ENCODE data around the gene SPHKAP. TPM values are rescaled to one million over a fixed set of nuclear protein-coding genes. Genes with fewer than 3 reads are reported as not detected.

SPHKAP gene
- polyA plus RNA-seq, 2 of the 4 experiments (the other 2 are of a cell fraction), result 0.01 TPM; not detected in 1

DNA sequence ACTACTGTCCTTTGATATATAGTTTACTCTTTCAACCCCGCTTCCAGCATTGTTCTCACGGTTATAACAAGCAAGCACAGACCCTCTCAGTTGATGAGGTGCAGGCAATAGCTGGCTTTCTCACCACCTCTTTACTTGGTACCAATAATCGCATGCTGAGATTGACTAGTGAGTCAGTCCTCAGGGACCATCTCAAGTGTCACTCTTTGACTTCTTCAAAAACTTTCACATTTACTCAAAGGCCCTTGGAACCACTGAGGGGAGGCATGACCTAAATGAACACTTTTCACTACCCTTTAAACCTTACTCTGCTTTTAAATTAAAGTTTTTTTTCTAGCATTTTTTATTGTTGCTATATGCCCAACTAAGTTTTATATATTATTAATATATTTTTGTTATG, 208.2 kb downstream of the SPHKAP start:
- Histone ChIP-seq H3K27ac (no peak overlapping the region), H3K9me3 (no peaks in the 10 kb centered on the region), H3K4me2 (no peak overlapping the region), H3K4me3 (no peak overlapping the region), H3K4me1 (no peaks in the 10 kb centered on the region)
- no peak for FAIRE-seq
- WGBS (ENCODE audit: missing lambda C conversion rate), result 57% methylated on average over 3 of the region's 3 CpGs
- ChIA-PET POLR2A (no interaction called here), CTCF (no interaction called here)
- ATAC-seq, result no peak
- no peak for TF ChIP-seq JUN (IDR thresholded peaks at IDR 0.05)
- no peak for TF ChIP-seq RNF2 (IDR thresholded peaks at IDR 0.05; ENCODE audit: borderline replicate concordance, low read depth)
- TF ChIP-seq ZSCAN20 (CRISPR knock-in tag; IDR thresholded peaks at IDR 0.05), result no peak
- no peak for TF ChIP-seq CHD4 (IDR thresholded peaks at IDR 0.05; ENCODE audit: borderline replicate concordance)
- no peak for TF ChIP-seq ZFP36 (IDR thresholded peaks at IDR 0.05; ENCODE audit: borderline replicate concordance, partially characterized antibody)
- TF ChIP-seq EP300 (IDR thresholded peaks at IDR 0.05), result no peak
- TF ChIP-seq GATA3 (IDR thresholded peaks at IDR 0.05; ENCODE audit: borderline replicate concordance), result no peak
- TF ChIP-seq PBX3 (IDR thresholded peaks at IDR 0.05), result no peak
- TF ChIP-seq CEBPB (IDR thresholded peaks at IDR 0.05), result no peak
- no peak for TF ChIP-seq NR3C1 (IDR thresholded peaks at IDR 0.05)
- no peak for TF ChIP-seq NFE2L2 (conservative IDR thresholded peaks at IDR 0.05; ENCODE audit: low read length)
- TF ChIP-seq, protein P1, sequence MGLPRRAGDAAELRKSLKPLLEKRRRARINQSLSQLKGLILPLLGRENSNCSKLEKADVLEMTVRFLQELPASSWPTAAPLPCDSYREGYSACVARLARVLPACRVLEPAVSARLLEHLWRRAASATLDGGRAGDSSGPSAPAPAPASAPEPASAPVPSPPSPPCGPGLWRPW (IDR thresholded peaks at IDR 0.05), result no peak
- no peak for TF ChIP-seq JUNB (IDR thresholded peaks at IDR 0.05)
- TF ChIP-seq HDAC2 (IDR thresholded peaks at IDR 0.05), result no peak
- TF ChIP-seq EHF (CRISPR knock-in tag; IDR thresholded peaks at IDR 0.05), result no peak
- no peak for TF ChIP-seq HEYL (CRISPR knock-in tag; IDR thresholded peaks at IDR 0.05)
- no peak for TF ChIP-seq ZC3H11A (IDR thresholded peaks at IDR 0.05)
- TF ChIP-seq NPAS2 (CRISPR knock-in tag; IDR thresholded peaks at IDR 0.05; ENCODE audit: borderline replicate concordance), result no peak
- no peak for DNase-seq (ENCODE audit: low read depth in 1 of 2, low spot score in 1 of 2)

DNA sequence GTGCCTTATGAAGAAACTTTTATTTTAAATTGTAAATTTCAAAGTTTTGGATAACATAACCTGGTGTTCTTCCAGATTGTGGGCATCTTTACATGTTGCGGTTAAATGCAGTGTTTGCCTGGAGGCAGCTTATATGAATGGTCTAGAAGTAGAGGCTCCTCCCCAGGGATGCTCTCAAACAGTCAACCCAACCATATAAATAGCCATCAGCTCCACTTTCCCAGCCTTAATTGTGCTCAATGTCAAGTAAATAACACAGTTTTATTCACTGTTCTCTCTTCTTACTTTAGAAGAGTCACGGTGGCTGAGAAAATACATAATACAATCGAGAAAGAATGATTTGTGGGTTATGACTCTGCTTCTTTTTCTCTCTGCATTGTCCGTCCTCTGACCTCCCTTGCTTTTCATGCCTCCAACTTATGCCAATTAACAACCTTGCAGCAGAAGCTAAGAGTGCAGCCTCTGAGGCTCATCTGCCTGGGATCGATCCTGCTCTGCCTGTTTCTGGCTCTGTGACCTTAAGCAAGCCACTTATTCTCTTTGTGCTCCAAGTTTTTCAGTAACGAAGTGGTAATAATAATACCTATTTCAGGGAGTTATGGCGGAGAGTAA, 209.8 kb downstream of the SPHKAP start:
- no peak overlapping the region for H3K4me2 ChIP-seq
- ATAC-seq (no peak), FAIRE-seq (no peak), DNase-seq (ENCODE audit: low read depth in 1 of 2, low spot score in 1 of 2) (no peak)
- H3K9me3 ChIP-seq, result no peaks in the 10 kb centered on the region
- H3K27ac ChIP-seq, result no peak overlapping the region
- CTCF ChIA-PET, result no interaction called here
- TF ChIP-seq ZFP36 (IDR thresholded peaks at IDR 0.05; ENCODE audit: borderline replicate concordance, partially characterized antibody) (no peak), EHMT2 (IDR thresholded peaks at IDR 0.05; ENCODE audit: low read depth) (no peak), FOXS1 (CRISPR knock-in tag; IDR thresholded peaks at IDR 0.05) (no peak), SREBF2 (IDR thresholded peaks at IDR 0.05) (no peak), HDAC2 (IDR thresholded peaks at IDR 0.05) (no peak)
- 45% methylated on average over 7 of the region's 7 CpGs for WGBS (ENCODE audit: missing lambda C conversion rate)
- H3K4me1 ChIP-seq, result no peaks in the 10 kb centered on the region
- no peak overlapping the region for H3K4me3 ChIP-seq
- POLR2A ChIA-PET, result no interaction called here

- ChIA-PET CTCF (no interaction called here), POLR2A (no interaction called here)
- H3K9me3 ChIP-seq, result no peaks in the 10 kb centered on the region
- no peak overlapping the region for H3K4me3 ChIP-seq
- no peak for TF ChIP-seq RARB (CRISPR knock-in tag; IDR thresholded peaks at IDR 0.05)
- TF ChIP-seq MYC (IDR thresholded peaks at IDR 0.05; ENCODE audit: borderline replicate concordance, low read length), result no peak
- no peak for TF ChIP-seq JUNB (IDR thresholded peaks at IDR 0.05)
- TF ChIP-seq, protein P2, sequence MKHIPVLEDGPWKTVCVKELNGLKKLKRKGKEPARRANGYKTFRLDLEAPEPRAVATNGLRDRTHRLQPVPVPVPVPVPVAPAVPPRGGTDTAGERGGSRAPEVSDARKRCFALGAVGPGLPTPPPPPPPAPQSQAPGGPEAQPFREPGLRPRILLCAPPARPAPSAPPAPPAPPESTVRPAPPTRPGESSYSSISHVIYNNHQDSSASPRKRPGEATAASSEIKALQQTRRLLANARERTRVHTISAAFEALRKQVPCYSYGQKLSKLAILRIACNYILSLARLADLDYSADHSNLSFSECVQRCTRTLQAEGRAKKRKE (CRISPR knock-in tag; IDR thresholded peaks at IDR 0.05; ENCODE audit: low read depth), result no peak
- no peak for TF ChIP-seq HDAC2 (IDR thresholded peaks at IDR 0.05)
- no peak for TF ChIP-seq CHD2 (IDR thresholded peaks at IDR 0.05; ENCODE audit: low read length, partially characterized antibody)
- no peak for TF ChIP-seq NPAS2 (CRISPR knock-in tag; IDR thresholded peaks at IDR 0.05; ENCODE audit: borderline replicate concordance)
- no peak for TF ChIP-seq SMC3 (IDR thresholded peaks at IDR 0.05)
- TF ChIP-seq HOXB13 (CRISPR knock-in tag; IDR thresholded peaks at IDR 0.05; ENCODE audit: low read depth), result no peak
- TF ChIP-seq EP300 (IDR thresholded peaks at IDR 0.05), result no peak
- no peak for TF ChIP-seq RAD21 (conservative IDR thresholded peaks at IDR 0.05 in 1 of 2, IDR thresholded peaks at IDR 0.05 in 1 of 2)
- no peak for TF ChIP-seq CBX8 (IDR thresholded peaks at IDR 0.05)
- TF ChIP-seq EHMT2 (IDR thresholded peaks at IDR 0.05; ENCODE audit: low read depth), result no peak
- TF ChIP-seq, protein P3, sequence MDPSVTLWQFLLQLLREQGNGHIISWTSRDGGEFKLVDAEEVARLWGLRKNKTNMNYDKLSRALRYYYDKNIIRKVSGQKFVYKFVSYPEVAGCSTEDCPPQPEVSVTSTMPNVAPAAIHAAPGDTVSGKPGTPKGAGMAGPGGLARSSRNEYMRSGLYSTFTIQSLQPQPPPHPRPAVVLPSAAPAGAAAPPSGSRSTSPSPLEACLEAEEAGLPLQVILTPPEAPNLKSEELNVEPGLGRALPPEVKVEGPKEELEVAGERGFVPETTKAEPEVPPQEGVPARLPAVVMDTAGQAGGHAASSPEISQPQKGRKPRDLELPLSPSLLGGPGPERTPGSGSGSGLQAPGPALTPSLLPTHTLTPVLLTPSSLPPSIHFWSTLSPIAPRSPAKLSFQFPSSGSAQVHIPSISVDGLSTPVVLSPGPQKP (IDR thresholded peaks at IDR 0.05; ENCODE audit: low read depth, low read length), result no peak
- TF ChIP-seq FOXS1 (CRISPR knock-in tag; IDR thresholded peaks at IDR 0.05), result no peak
- no peak overlapping the region for H3K27ac ChIP-seq
- DNase-seq (ENCODE audit: low read depth in 1 of 2, low spot score in 1 of 2), result no peak
- ATAC-seq, result no peak
- no peak for FAIRE-seq
- no peaks in the 10 kb centered on the region for H3K4me1 ChIP-seq
- WGBS (ENCODE audit: missing lambda C conversion rate), result 36% methylated on average over 3 of the region's 3 CpGs
- H3K4me2 ChIP-seq, result no peak overlapping the region
These were observed 221.2 kb downstream of the SPHKAP start for GRCh38 chr2:227960317-227960716.

Data from A549 (cell line).